A549 (cell line): Measurements from ENCODE around the gene WDR70. TPM values are rescaled to one million over a fixed set of nuclear protein-coding genes. Genes with fewer than 3 reads are reported as not detected.

Experiments
- ATAC-seq, 2 experiments: fragments of 200-7000 bp in 1 of 2; fragments of >200 bp in 1 of 2; cut with Nextera tagmentation in 1 of 2; cut with Tn5 transposase in 1 of 2; 3 replicates each; pipeline versions ENCODE4 v1.8.0 to v1.9.1; 2018 to 2020; ENCODE audit warnings: mild to moderate bottlenecking in 1 of 2, moderate library complexity in 1 of 2
- CTCF ChIA-PET: fragments of 300-600 bp; sonication (Branson Sonifier 250); formaldehyde crosslinking; extraction: SDS; loops from one replicate; lab custom pipeline; 2021; ENCODE audit warnings: antibody characterized with exemption, inconsistent platforms; lab: Yijun Ruan, JAX
- POLR2A ChIA-PET: fragments of 350-600 bp; formaldehyde crosslinking; extraction: SDS; loops from one replicate; lab custom pipeline; 2021; ENCODE audit warnings: antibody characterized with exemption, inconsistent platforms; lab: Yijun Ruan, JAX
- DNase-seq, 2 experiments: peaks; one replicate each; pipeline versions ENCODE4 v3.0.0 to v3.0.0-alpha.2; 2011 to 2016; ENCODE audit warnings: low read depth in 1 of 2, low spot score in 1 of 2
- FAIRE-seq: peaks from 2 replicates; lab custom pipeline; 2011; peaks lifted over from hg19 to GRCh38; lab: Jason Lieb, UNC
- H3K27ac ChIP-seq, 2 experiments: fragments of >200 bp; sonication (Bioruptor Twin); formaldehyde crosslinking; 3 replicates each; pipeline ENCODE4 v1.5.1; 2016 to 2017
- H3K4me1 ChIP-seq: fragments of >200 bp; sonication (Bioruptor Twin); formaldehyde crosslinking; 3 replicates; pipeline ENCODE4 v1.6.1; 2016
- H3K4me2 ChIP-seq: fragments of >200 bp; sonication (Bioruptor Twin); formaldehyde crosslinking; 3 replicates; pipeline ENCODE4 v1.6.1; 2016
- H3K4me3 ChIP-seq: fragments of >200 bp; sonication (Bioruptor Twin); formaldehyde crosslinking; 3 replicates; pipeline ENCODE4 v1.5.1; 2016
- H3K9me3 ChIP-seq: fragments of >200 bp; sonication (Bioruptor Twin); formaldehyde crosslinking; 3 replicates; pipeline ENCODE4 v1.6.1; 2016
- BHLHE40 ChIP-seq: IDR thresholded peaks from 2 replicates; pipeline ENCODE4 v1.6.1; 2012; ENCODE audit warnings: low read depth, low read length, inconsistent platforms
- CBX2 ChIP-seq: fragments of 200-600 bp; sonication (generic); IDR thresholded peaks from 2 replicates; pipeline ENCODE4 v1.6.1; 2016; ENCODE audit warnings: low read depth, mild to moderate bottlenecking, borderline replicate concordance
- CHD2 ChIP-seq: fragments of 150-350 bp; IDR thresholded peaks from 2 replicates; pipeline ENCODE4 v1.6.1; 2014; ENCODE audit warnings: low read length; ENCODE audit not compliant: partially characterized antibody
- EHF ChIP-seq: fragments of 250-450 bp; sonication (Bioruptor Pico); IDR thresholded peaks from 2 replicates; pipeline ENCODE4 v1.5.0; 2020; ENCODE audit warnings: mild to moderate bottlenecking
- EP300 ChIP-seq, 2 experiments: fragments of >200 bp; sonication (Bioruptor Twin); formaldehyde crosslinking; IDR thresholded peaks; 2 replicates in 1 of 2; 3 replicates in 1 of 2; pipeline ENCODE4 v1.6.1; 2016 to 2017
- HDAC2 ChIP-seq: fragments of 200-600 bp; sonication (generic); IDR thresholded peaks from 2 replicates; pipeline ENCODE4 v1.6.1; 2016
- HEYL ChIP-seq: fragments of 250-450 bp; sonication (Bioruptor Pico); IDR thresholded peaks from 2 replicates; pipeline ENCODE4 v1.8.0; 2021; ENCODE audit warnings: mild to moderate bottlenecking, moderate library complexity
- HOXB13 ChIP-seq: fragments of 250-450 bp; sonication (Bioruptor Pico); IDR thresholded peaks from 2 replicates; pipeline ENCODE4 v1.5.0; 2020; ENCODE audit warnings: low read depth, mild to moderate bottlenecking, moderate library complexity
- JUN ChIP-seq, 2 experiments: fragments of >200 bp; sonication (Bioruptor Twin); formaldehyde crosslinking; IDR thresholded peaks; 2 replicates in 1 of 2; 3 replicates in 1 of 2; pipeline ENCODE4 v1.6.1; 2016 to 2017
- JUNB ChIP-seq: fragments of >200 bp; sonication (Bioruptor Twin); formaldehyde crosslinking; IDR thresholded peaks from 2 replicates; pipeline ENCODE4 v1.6.1; 2016
- KDM5A ChIP-seq: fragments of 200-600 bp; sonication (generic); IDR thresholded peaks from 2 replicates; pipeline ENCODE4 v1.6.1; 2016; ENCODE audit warnings: antibody characterized with exemption, mild to moderate bottlenecking
- MAFK ChIP-seq: fragments of 450-650 bp; IDR thresholded peaks from 2 replicates; pipeline ENCODE4 v1.6.1; 2014; ENCODE audit not compliant: partially characterized antibody
- MAZ ChIP-seq: fragments of 150-350 bp; IDR thresholded peaks from 2 replicates; pipeline ENCODE4 v1.6.1; 2014; ENCODE audit warnings: antibody characterized with exemption, low read depth, low read length, borderline replicate concordance
- MYC ChIP-seq: IDR thresholded peaks from 2 replicates; pipeline ENCODE4 v1.6.1; 2012; ENCODE audit warnings: mild to moderate bottlenecking, inconsistent platforms, low read length, improper control_type of control experiment, borderline replicate concordance
- POLR2A ChIP-seq: IDR thresholded peaks from 2 replicates; pipeline ENCODE4 v1.6.1; 2012; ENCODE audit warnings: mild to moderate bottlenecking, low read length
- RCOR1 ChIP-seq: fragments of 150-350 bp; IDR thresholded peaks from 2 replicates; pipeline ENCODE4 v1.6.1; 2014; ENCODE audit warnings: antibody characterized with exemption, low read length, low read depth
- SREBF2 ChIP-seq: fragments of 450-650 bp; IDR thresholded peaks from 2 replicates; pipeline ENCODE4 v1.6.1; 2014; ENCODE audit warnings: mild to moderate bottlenecking, moderate library complexity
- TFCP2L1 ChIP-seq: fragments of 250-450 bp; sonication (Bioruptor Pico); IDR thresholded peaks from 2 replicates; pipeline ENCODE4 v1.5.0; 2021; ENCODE audit warnings: mild to moderate bottlenecking
- WGBS: methylation state at CpG from one replicate; pipeline ENCODE4 v1.1.6; 2017; ENCODE audit errors: missing lambda C conversion rate; 5-methylcytosine and 5-hydroxymethylcytosine counted together
- polyA plus RNA-seq, 4 experiments: library from polyadenylated mRNA; depleted of rRNA in 3 of 4; stranded (reverse); fragments of >200 nt; fragmentation: RNase III in 1 of 4; extraction: RNeasy Plus Mini Kit Qiagen cat#74134 plus additional on column Dnase treatment in 1 of 4; gene quantifications; 2 replicates in 3 of 4; 3 replicates in 1 of 4; pipeline ENCODE4 v1.2.3, GENCODE V29; 2011 to 2017
- TF ChIP-seq, protein P1 (sequence below): fragments of >200 bp; sonication (Bioruptor Twin); formaldehyde crosslinking; IDR thresholded peaks from 3 replicates; pipeline ENCODE4 v1.5.1; 2016
- TF ChIP-seq, protein P2 (sequence below): fragments of 200-600 bp; sonication (generic); IDR thresholded peaks from 2 replicates; pipeline ENCODE4 v1.6.1; 2016; ENCODE audit warnings: antibody characterized with exemption, mild to moderate bottlenecking, moderate library complexity
- TF ChIP-seq, protein P3 (sequence below): fragments of 150-350 bp; IDR thresholded peaks from 2 replicates; pipeline ENCODE4 v1.6.1; 2014; ENCODE audit warnings: low read depth, mild to moderate bottlenecking, low read length
- TF ChIP-seq, protein P4 (sequence below): fragments of 250-450 bp; sonication (Bioruptor Pico); IDR thresholded peaks from 2 replicates; pipeline ENCODE4 v1.5.0; 2021; ENCODE audit warnings: mild to moderate bottlenecking, moderate library complexity, borderline replicate concordance
- TF ChIP-seq, protein P5 (sequence below): IDR thresholded peaks from 2 replicates; pipeline ENCODE4 v1.6.1; 2012
- TF ChIP-seq, protein P6 (sequence below): fragments of 450-650 bp; IDR thresholded peaks from 2 replicates; pipeline ENCODE4 v1.6.1; 2014; ENCODE audit warnings: antibody characterized with exemption

The WDR70 gene
- polyA plus RNA-seq, 2 of the 4 experiments (the other 2 are of a cell fraction): 13.8 to 28.8 TPM

DNA sequence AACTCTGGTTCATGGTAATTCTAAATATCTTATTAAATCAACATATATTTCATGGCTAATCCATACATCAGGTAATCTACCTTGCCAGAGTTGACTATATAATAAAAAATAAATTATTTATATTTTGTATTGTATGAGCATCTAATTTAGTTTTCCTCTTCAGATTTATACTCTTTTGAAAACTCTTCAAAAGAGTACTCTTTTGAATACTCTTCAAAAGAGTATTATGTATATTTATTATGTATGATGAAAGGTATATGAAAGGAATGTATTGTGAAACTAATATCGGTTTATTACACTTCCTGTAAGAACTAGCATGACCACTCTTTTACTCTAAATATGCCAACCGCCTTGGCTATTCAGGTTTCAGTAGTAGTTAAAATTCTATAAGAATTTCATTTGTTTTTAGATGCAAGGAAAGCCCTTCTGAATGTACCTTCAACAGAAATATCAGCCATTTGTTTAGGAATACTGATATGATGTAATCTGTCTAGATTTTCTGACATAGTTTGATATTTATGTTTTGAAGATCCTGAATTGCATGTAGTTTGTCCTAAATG is 178.7 kb downstream of the WDR70 start (continued):
- TF ChIP-seq, protein P1, sequence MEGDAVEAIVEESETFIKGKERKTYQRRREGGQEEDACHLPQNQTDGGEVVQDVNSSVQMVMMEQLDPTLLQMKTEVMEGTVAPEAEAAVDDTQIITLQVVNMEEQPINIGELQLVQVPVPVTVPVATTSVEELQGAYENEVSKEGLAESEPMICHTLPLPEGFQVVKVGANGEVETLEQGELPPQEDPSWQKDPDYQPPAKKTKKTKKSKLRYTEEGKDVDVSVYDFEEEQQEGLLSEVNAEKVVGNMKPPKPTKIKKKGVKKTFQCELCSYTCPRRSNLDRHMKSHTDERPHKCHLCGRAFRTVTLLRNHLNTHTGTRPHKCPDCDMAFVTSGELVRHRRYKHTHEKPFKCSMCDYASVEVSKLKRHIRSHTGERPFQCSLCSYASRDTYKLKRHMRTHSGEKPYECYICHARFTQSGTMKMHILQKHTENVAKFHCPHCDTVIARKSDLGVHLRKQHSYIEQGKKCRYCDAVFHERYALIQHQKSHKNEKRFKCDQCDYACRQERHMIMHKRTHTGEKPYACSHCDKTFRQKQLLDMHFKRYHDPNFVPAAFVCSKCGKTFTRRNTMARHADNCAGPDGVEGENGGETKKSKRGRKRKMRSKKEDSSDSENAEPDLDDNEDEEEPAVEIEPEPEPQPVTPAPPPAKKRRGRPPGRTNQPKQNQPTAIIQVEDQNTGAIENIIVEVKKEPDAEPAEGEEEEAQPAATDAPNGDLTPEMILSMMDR: no peak
- no peak for TF ChIP-seq MYC
- TF ChIP-seq RCOR1: no peak
- no peak for TF ChIP-seq CBX2
- TF ChIP-seq CHD2: no peak
- TF ChIP-seq HOXB13 (CRISPR knock-in tag): no peak
- TF ChIP-seq KDM5A: no peak

DNA sequence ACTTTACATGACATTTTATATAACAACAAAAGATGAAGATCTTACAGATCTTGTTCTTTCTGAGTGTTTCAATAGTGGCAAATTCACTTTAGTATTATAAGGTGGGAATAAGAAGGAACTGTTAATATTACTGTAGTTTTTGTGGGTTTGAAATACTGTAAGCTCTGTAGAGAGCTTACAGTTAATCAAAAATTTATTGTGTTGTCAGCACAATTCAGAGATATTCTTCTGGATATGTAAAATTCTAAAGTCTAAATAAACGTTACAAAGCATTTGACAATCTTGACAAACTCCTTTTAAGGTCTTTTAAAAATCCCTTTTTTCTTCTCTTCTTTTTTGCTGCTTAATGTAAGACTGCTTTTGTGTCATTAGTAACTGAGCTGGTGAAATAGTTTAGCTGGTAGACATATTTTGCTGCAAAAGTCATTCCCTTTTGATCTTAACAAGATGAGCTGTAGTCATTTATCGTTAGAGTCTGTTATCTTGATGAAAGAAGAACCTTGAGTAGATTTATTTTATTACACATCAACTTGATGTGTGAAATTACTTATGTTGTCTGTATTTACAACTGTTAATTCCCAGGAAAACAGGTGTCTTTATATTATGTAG is 186.0 kb downstream of the WDR70 start:
- H3K4me2 ChIP-seq: no peak overlapping the region
- WGBS: 68% methylated on average over 2 of the region's 2 CpGs
- H3K4me1 ChIP-seq: no peaks in the 10 kb centered on the region
- no peaks in the 10 kb centered on the region for H3K9me3 ChIP-seq
- FAIRE-seq (no peak), DNase-seq (no peak), ATAC-seq (no peak)
- ChIA-PET POLR2A (no interaction called here), CTCF (interaction anchor here (0.6 kb wide), 1 partner anchor 936 kb away, joined by 3 read pairs; no protein-coding TSS in a partner anchor)
- TF ChIP-seq MAZ: no peak
- no peak for TF ChIP-seq HEYL
- TF ChIP-seq EHF (CRISPR knock-in tag): no peak
- peak; percentile 91 for TF ChIP-seq MAFK
- no peak for TF ChIP-seq JUN (IDR thresholded peaks at IDR 0.05)
- TF ChIP-seq, protein P2, sequence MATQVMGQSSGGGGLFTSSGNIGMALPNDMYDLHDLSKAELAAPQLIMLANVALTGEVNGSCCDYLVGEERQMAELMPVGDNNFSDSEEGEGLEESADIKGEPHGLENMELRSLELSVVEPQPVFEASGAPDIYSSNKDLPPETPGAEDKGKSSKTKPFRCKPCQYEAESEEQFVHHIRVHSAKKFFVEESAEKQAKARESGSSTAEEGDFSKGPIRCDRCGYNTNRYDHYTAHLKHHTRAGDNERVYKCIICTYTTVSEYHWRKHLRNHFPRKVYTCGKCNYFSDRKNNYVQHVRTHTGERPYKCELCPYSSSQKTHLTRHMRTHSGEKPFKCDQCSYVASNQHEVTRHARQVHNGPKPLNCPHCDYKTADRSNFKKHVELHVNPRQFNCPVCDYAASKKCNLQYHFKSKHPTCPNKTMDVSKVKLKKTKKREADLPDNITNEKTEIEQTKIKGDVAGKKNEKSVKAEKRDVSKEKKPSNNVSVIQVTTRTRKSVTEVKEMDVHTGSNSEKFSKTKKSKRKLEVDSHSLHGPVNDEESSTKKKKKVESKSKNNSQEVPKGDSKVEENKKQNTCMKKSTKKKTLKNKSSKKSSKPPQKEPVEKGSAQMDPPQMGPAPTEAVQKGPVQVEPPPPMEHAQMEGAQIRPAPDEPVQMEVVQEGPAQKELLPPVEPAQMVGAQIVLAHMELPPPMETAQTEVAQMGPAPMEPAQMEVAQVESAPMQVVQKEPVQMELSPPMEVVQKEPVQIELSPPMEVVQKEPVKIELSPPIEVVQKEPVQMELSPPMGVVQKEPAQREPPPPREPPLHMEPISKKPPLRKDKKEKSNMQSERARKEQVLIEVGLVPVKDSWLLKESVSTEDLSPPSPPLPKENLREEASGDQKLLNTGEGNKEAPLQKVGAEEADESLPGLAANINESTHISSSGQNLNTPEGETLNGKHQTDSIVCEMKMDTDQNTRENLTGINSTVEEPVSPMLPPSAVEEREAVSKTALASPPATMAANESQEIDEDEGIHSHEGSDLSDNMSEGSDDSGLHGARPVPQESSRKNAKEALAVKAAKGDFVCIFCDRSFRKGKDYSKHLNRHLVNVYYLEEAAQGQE: no peak
- TF ChIP-seq SREBF2: no peak
- H3K4me3 ChIP-seq: no peak overlapping the region
- H3K27ac ChIP-seq: no peak overlapping the region

DNA sequence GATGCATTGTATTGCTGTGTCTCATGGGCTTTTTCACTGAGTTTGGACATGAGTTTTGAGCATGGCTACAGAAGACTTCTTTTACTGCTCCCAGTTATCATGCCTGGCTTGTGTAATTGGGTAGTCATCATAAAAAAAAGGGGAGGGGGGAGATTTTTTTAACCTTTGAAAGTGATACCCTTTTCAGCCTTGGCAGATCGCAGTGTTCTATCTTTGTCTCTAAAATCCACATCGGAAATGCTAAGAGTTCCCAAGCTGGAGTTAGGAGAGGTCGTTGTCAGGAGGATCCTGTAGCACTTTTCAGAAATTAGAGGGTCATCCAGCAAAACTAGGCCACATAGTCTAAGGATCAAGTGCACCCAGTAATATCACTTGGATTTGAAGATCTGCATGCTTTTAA is 188.4 kb downstream of the WDR70 start:
- H3K4me2 ChIP-seq: no peak overlapping the region
- no peaks in the 10 kb centered on the region for H3K9me3 ChIP-seq
- H3K4me3 ChIP-seq: no peak overlapping the region
- ChIA-PET CTCF (no interaction called here), POLR2A (no interaction called here)
- 94% methylated on average over 3 of the region's 3 CpGs for WGBS
- no peak for FAIRE-seq
- ATAC-seq: no peak
- no peaks in the 10 kb centered on the region for H3K4me1 ChIP-seq
- TF ChIP-seq JUNB (no peak), BHLHE40 (no peak), TFCP2L1 (no peak), HDAC2 (no peak), EP300 (IDR thresholded peaks at IDR 0.05) (no peak), POLR2A (no peak)
- TF ChIP-seq, protein P3, sequence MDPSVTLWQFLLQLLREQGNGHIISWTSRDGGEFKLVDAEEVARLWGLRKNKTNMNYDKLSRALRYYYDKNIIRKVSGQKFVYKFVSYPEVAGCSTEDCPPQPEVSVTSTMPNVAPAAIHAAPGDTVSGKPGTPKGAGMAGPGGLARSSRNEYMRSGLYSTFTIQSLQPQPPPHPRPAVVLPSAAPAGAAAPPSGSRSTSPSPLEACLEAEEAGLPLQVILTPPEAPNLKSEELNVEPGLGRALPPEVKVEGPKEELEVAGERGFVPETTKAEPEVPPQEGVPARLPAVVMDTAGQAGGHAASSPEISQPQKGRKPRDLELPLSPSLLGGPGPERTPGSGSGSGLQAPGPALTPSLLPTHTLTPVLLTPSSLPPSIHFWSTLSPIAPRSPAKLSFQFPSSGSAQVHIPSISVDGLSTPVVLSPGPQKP: no peak
- TF ChIP-seq, protein P4, sequence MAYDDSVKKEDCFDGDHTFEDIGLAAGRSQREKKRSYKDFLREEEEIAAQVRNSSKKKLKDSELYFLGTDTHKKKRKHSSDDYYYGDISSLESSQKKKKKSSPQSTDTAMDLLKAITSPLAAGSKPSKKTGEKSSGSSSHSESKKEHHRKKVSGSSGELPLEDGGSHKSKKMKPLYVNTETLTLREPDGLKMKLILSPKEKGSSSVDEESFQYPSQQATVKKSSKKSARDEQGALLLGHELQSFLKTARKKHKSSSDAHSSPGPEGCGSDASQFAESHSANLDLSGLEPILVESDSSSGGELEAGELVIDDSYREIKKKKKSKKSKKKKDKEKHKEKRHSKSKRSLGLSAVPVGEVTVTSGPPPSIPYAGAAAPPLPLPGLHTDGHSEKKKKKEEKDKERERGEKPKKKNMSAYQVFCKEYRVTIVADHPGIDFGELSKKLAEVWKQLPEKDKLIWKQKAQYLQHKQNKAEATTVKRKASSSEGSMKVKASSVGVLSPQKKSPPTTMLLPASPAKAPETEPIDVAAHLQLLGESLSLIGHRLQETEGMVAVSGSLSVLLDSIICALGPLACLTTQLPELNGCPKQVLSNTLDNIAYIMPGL: no peak
- TF ChIP-seq, protein P5, sequence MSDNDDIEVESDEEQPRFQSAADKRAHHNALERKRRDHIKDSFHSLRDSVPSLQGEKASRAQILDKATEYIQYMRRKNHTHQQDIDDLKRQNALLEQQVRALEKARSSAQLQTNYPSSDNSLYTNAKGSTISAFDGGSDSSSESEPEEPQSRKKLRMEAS: no peak
- TF ChIP-seq, protein P6, sequence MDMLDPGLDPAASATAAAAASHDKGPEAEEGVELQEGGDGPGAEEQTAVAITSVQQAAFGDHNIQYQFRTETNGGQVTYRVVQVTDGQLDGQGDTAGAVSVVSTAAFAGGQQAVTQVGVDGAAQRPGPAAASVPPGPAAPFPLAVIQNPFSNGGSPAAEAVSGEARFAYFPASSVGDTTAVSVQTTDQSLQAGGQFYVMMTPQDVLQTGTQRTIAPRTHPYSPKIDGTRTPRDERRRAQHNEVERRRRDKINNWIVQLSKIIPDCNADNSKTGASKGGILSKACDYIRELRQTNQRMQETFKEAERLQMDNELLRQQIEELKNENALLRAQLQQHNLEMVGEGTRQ: no peak
- DNase-seq: no peak
- H3K27ac ChIP-seq: no peak overlapping the region
